Endothelial cell (in vitro differentiated cells): ENCODE results near the gene NOTCH3. TPM values are rescaled to one million over a fixed set of nuclear protein-coding genes. Genes with fewer than 3 reads are reported as not detected.

Experiments
- DNase-seq: peaks from one replicate; pipeline ENCODE4 v3.0.0; 2021; ENCODE audit warnings: low spot score
- H3K27ac Mint-ChIP-seq: one replicate; pipeline ENCODE4 v1.8.0; 2021; ENCODE audit warnings: mixed read lengths, inconsistent platforms; ENCODE audit not compliant: unreplicated experiment
- H3K27me3 Mint-ChIP-seq: one replicate; pipeline ENCODE4 v1.8.0; 2021; ENCODE audit warnings: mild to moderate bottlenecking, moderate library complexity, mixed read lengths, inconsistent platforms; ENCODE audit not compliant: unreplicated experiment
- H3K36me3 Mint-ChIP-seq: one replicate; pipeline ENCODE4 v1.8.0; 2021; ENCODE audit warnings: mild to moderate bottlenecking, low read depth, mixed read lengths, inconsistent platforms; ENCODE audit not compliant: unreplicated experiment
- H3K4me1 Mint-ChIP-seq: one replicate; pipeline ENCODE4 v1.8.0; 2021; ENCODE audit warnings: mild to moderate bottlenecking, mixed read lengths, inconsistent platforms; ENCODE audit not compliant: unreplicated experiment
- H3K4me3 Mint-ChIP-seq: one replicate; pipeline ENCODE4 v1.8.0; 2021; ENCODE audit warnings: mild to moderate bottlenecking, mixed read lengths, inconsistent platforms; ENCODE audit not compliant: unreplicated experiment
- H3K9me3 Mint-ChIP-seq: one replicate; pipeline ENCODE4 v1.8.0; 2021; ENCODE audit warnings: mixed read lengths, inconsistent platforms; ENCODE audit not compliant: unreplicated experiment
- CTCF ChIP-seq: fragments of 200-600 bp; sonication (generic); IDR thresholded peaks from one replicate; pipeline ENCODE4 v1.5.0; 2021; ENCODE audit warnings: antibody characterized with exemption; ENCODE audit not compliant: unreplicated experiment
- total RNA-seq: library from RNA; stranded (reverse); fragmentation: NEBNext Ultra II Directional; extraction: Animal tissue kit (Norgen Biotek cat#: 25700); gene quantifications from one replicate; pipeline ENCODE4 v1.2.1, GENCODE V29; 2021; ENCODE audit not compliant: unreplicated experiment

Gene NOTCH3
- total RNA-seq, 1 donor from 2014 or later = 96.8 TPM

- Mint-ChIP-seq H3K36me3 (no peaks in the 10 kb centered on the region), H3K27me3 (peaks cover 3% of the 10 kb centered on the region), H3K27ac (no peak overlapping the region), H3K9me3 (no peaks in the 10 kb centered on the region), H3K4me1 (no peaks in the 10 kb centered on the region), H3K4me3 (no peak overlapping the region)
- DNase-seq = no peak
- no peak for TF ChIP-seq CTCF
Observed at GRCh38 chr19:15212711-15213110, 11.9 kb upstream of the NOTCH3 start.

- Mint-ChIP-seq H3K4me1 (no peaks in the 10 kb centered on the region), H3K27ac (no peak overlapping the region), H3K27me3 (peaks cover 3% of the 10 kb centered on the region), H3K4me3 (no peak overlapping the region), H3K36me3 (no peaks in the 10 kb centered on the region), H3K9me3 (no peaks in the 10 kb centered on the region)
- TF ChIP-seq CTCF = no peak
- no peak for DNase-seq
Observed at GRCh38 chr19:15210323-15210781, 9.6 kb upstream of the NOTCH3 start.

GRCh38 chr19:15201374-15202023 is 704 bp upstream of the NOTCH3 start:
- Mint-ChIP-seq H3K27ac (no peak overlapping the region), H3K4me1 (peaks cover 8% of the 10 kb centered on the region), H3K36me3 (peaks cover 20% of the 10 kb centered on the region), H3K27me3 (peaks cover 10% of the 10 kb centered on the region), H3K9me3 (no peaks in the 10 kb centered on the region), H3K4me3 (peak overlapping the region; percentile 85)
- no peak for DNase-seq
- TF ChIP-seq CTCF = no peak

- peak; percentile 79 for DNase-seq
- Mint-ChIP-seq H3K27me3 (peaks cover 10% of the 10 kb centered on the region), H3K27ac (no peak overlapping the region), H3K4me1 (peaks cover 8% of the 10 kb centered on the region), H3K4me3 (peak overlapping the region; percentile 89), H3K36me3 (peaks cover 20% of the 10 kb centered on the region), H3K9me3 (no peaks in the 10 kb centered on the region)
- no peak for TF ChIP-seq CTCF
Observed at GRCh38 chr19:15199661-15200552, 888 bp downstream of the NOTCH3 start.
